SK-N-SH treated with all-trans-retinoic acid at 6 μM for 48 hours (cell line): ENCODE data around the gene FAM177A1.

Experiments
- ARNTL ChIP-seq: fragments of 450-650 bp; formaldehyde crosslinking; IDR thresholded peaks from 2 replicates; pipeline ENCODE4 v1.5.0; 2020; ENCODE audit warnings: low read depth, mild to moderate bottlenecking, moderate library complexity, borderline replicate concordance
- PATZ1 ChIP-seq: fragments of 250-450 bp; sonication (Bioruptor Pico); IDR thresholded peaks from 2 replicates; pipeline ENCODE4 v1.8.0; 2020; ENCODE audit warnings: mild to moderate bottlenecking, moderate library complexity, borderline replicate concordance
- POU6F1 ChIP-seq: fragments of 250-450 bp; sonication (Bioruptor Pico); IDR thresholded peaks from 2 replicates; pipeline ENCODE4 v1.8.0; 2021; ENCODE audit warnings: low read depth, mild to moderate bottlenecking, moderate library complexity, borderline replicate concordance
- RARB ChIP-seq: fragments of 250-450 bp; sonication (Bioruptor Pico); IDR thresholded peaks from 2 replicates; pipeline ENCODE4 v1.8.0; 2021; ENCODE audit warnings: mild to moderate bottlenecking, moderate library complexity
- SNAI2 ChIP-seq: fragments of 250-450 bp; sonication (Bioruptor Pico); IDR thresholded peaks from 2 replicates; pipeline ENCODE4 v1.5.0; 2020; ENCODE audit warnings: mild to moderate bottlenecking, moderate library complexity
- ZC3H10 ChIP-seq: fragments of 250-450 bp; sonication (Bioruptor Pico); IDR thresholded peaks from 2 replicates; pipeline ENCODE4 v1.5.1; 2021; ENCODE audit warnings: mild to moderate bottlenecking, moderate library complexity
- ZFP30 ChIP-seq: fragments of 450-650 bp; formaldehyde crosslinking; IDR thresholded peaks from 2 replicates; pipeline ENCODE4 v1.5.0; 2022; ENCODE audit warnings: mild to moderate bottlenecking, moderate library complexity

GRCh38 chr14:35123388-35123703 lies 77.3 kb downstream of the FAM177A1 start:
- no peak for TF ChIP-seq POU6F1 (CRISPR knock-in tag)
- no peak for TF ChIP-seq PATZ1 (CRISPR knock-in tag)
- TF ChIP-seq SNAI2 = no peak
- no peak for TF ChIP-seq ZFP30 (CRISPR knock-in tag)
- no peak for TF ChIP-seq ZC3H10 (CRISPR knock-in tag)
- no peak for TF ChIP-seq ARNTL (CRISPR knock-in tag)
- no peak for TF ChIP-seq RARB
